GM23338 (cell line): ENCODE results near the gene PROC.

Source experiments
- CREB1 ChIP-seq: fragments of 250-450 bp; sonication (Bioruptor Pico); IDR thresholded peaks from 2 replicates; pipeline ENCODE4 v1.5.0; 2020; ENCODE audit warnings: low read depth, mild to moderate bottlenecking, moderate library complexity
- CTCF ChIP-seq, 2 experiments: fragments of 200-600 bp in 1 of 2; sonication (generic) in 1 of 2; conservative IDR thresholded peaks; 2 replicates each; pipeline versions ENCODE4 v1.5.1 to v1.6.1; 2016 to 2017; ENCODE audit warnings: antibody characterized with exemption in 2 of 2, low read depth in 2 of 2, mild to moderate bottlenecking in 2 of 2, moderate library complexity in 1 of 2
- EZH2 ChIP-seq: fragments of 200-600 bp; sonication (generic); IDR thresholded peaks from one replicate; pipeline ENCODE4 v1.8.0; 2017; ENCODE audit warnings: antibody characterized with exemption, mild to moderate bottlenecking, low read depth; ENCODE audit not compliant: unreplicated experiment
- EZH2phosphoT487 ChIP-seq: fragments of 200-600 bp; sonication (generic); IDR thresholded peaks from one replicate; pipeline ENCODE4 v1.8.1; 2018; ENCODE audit warnings: antibody characterized with exemption; ENCODE audit not compliant: unreplicated experiment
- JUNB ChIP-seq: IDR thresholded peaks from one replicate; pipeline ENCODE4 v1.6.1; 2016; ENCODE audit warnings: antibody characterized with exemption; ENCODE audit not compliant: unreplicated experiment
- POLR2AphosphoS5 ChIP-seq: IDR thresholded peaks from 2 replicates; pipeline ENCODE4 v1.6.1; 2016; ENCODE audit warnings: antibody characterized with exemption, low read depth
- REST ChIP-seq: IDR thresholded peaks from one replicate; pipeline ENCODE4 v1.6.1; 2018; ENCODE audit warnings: antibody characterized with exemption; ENCODE audit not compliant: unreplicated experiment
- STAT1 ChIP-seq: IDR thresholded peaks from one replicate; pipeline ENCODE4 v1.6.1; 2016; ENCODE audit warnings: antibody characterized with exemption; ENCODE audit not compliant: unreplicated experiment

- TF ChIP-seq CTCF (conservative IDR thresholded peaks at IDR 0.05; ENCODE audit: low read depth in 2 of 2) (no peak), POLR2AphosphoS5 (no peak), CREB1 (no peak), EZH2 (no peak), JUNB (no peak), EZH2phosphoT487 (no peak), REST (no peak), STAT1 (no peak)
Measured at GRCh38 chr2:127416506-127417001, 1.7 kb upstream of the PROC start.
